ENCODE data around the gene NRTN. TPM values are rescaled to one million over a fixed set of nuclear protein-coding genes. Genes with fewer than 3 reads are reported as not detected.
"Not testable (repeated sequence)": the region's sequence is repeated elsewhere in the genome, so short reads cannot be mapped to it uniquely, and the experiment has no call there.

NRTN gene
- total RNA-seq, 2 donors from 2014 or later, result 24.1 to 70.9 TPM

DNA sequence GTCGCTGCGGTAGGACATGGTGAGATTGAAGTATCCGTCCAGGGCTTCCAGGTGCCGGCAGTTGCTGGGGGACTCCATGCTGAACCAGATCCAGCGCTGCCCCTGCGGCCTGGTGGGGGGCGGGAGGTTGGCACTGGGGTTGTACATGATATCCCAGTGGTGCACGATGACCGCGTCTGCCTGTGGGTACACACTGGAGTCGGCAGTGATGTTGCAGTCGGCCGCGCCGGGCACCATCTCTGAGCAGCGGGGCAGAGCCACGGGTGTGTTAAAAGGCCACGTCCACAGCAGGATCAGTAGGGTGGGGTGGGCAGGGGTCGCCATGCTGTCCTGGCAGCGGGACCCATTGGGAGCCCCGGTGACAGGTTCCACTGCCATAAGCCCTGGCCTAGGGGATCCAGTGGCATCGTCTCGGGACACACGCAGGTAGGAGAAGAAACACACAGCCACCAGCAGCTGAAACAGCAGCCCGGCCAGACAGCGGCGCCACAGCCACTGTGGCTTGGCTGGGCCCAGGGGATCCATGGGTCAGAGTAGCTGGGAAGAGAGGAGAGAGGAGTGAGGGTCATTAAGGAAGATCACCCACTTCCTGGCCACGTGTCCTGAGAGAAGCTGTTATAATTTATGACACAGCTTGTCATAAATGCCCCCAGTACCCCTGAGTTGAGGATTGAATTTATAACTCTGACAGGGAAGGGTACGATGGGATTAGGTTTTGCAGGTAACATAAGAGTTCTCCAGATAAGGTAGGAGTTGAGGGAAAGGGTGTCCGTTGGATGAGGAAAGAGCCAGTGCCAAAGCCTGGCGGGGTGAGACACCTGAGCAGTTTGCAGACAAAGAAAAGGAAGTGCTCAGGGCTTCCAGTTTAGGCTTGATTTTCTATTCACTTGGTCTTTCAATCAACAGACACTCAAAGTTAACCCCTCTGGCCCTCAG lies 62.6 kb downstream of the NRTN start:
- DNase-seq, result no peak
- no peak for ATAC-seq
- Histone ChIP-seq H3K27me3 (no peaks in the 10 kb centered on the region), H3K27ac (no peak overlapping the region), H3K4me3 (no peak overlapping the region), H3K4me1 (no peaks in the 10 kb centered on the region), H3K9me3 (no peaks in the 10 kb centered on the region), H3K36me3 (replicated peaks in 1 of 2; ENCODE audit: insufficient read depth in 1 of 2, low read depth in 2 of 2) (no peaks in the 10 kb centered on the region)
- WGBS, 2 donors, result 74 to 79% methylated on average over 22 to 30 of the region's 31 CpGs
- intact Hi-C loops (cut with DNase I), result no loop called here
- no peak for TF ChIP-seq POLR2A (IDR thresholded peaks at IDR 0.05)
- TF ChIP-seq, protein P1, sequence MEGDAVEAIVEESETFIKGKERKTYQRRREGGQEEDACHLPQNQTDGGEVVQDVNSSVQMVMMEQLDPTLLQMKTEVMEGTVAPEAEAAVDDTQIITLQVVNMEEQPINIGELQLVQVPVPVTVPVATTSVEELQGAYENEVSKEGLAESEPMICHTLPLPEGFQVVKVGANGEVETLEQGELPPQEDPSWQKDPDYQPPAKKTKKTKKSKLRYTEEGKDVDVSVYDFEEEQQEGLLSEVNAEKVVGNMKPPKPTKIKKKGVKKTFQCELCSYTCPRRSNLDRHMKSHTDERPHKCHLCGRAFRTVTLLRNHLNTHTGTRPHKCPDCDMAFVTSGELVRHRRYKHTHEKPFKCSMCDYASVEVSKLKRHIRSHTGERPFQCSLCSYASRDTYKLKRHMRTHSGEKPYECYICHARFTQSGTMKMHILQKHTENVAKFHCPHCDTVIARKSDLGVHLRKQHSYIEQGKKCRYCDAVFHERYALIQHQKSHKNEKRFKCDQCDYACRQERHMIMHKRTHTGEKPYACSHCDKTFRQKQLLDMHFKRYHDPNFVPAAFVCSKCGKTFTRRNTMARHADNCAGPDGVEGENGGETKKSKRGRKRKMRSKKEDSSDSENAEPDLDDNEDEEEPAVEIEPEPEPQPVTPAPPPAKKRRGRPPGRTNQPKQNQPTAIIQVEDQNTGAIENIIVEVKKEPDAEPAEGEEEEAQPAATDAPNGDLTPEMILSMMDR (IDR thresholded peaks at IDR 0.05), result no peak

DNA sequence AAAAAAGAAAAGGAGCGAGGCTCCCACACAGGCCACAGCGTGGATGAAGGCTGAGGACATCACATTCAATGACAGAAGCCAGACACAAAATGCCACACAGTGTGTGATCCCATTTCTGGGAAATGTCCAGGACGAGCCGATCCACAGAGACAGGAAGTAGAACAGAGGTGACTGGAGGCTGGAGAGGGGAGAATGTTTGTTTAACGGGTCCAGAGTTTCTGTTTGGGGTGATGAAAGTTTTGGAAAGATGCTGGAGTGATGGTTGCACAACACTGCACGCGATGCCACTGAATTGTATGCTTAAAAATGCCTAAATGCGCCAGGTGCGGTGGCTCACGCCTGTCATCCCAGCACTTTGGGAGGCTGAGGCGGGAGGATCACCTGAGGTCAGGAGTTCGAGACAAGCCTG lies 66.1 kb downstream of the NRTN start:
- 78 to 81% methylated on average over 12 of the region's 12 CpGs for WGBS, 2 donors
- DNase-seq, result no peak
- no peak overlapping the region for H3K4me3 ChIP-seq
- H3K36me3 ChIP-seq (replicated peaks in 1 of 2; ENCODE audit: insufficient read depth in 1 of 2, low read depth in 2 of 2), result no peaks in the 10 kb centered on the region
- H3K9me3 ChIP-seq, result no peaks in the 10 kb centered on the region
- TF ChIP-seq POLR2A (IDR thresholded peaks at IDR 0.05), result no peak
- TF ChIP-seq, protein P1 (IDR thresholded peaks at IDR 0.05), result no peak
- no peak for ATAC-seq
- intact Hi-C loops (cut with DNase I), result no loop called here
- no peaks in the 10 kb centered on the region for H3K4me1 ChIP-seq
- no peaks in the 10 kb centered on the region for H3K27me3 ChIP-seq
- no peak overlapping the region for H3K27ac ChIP-seq

DNA sequence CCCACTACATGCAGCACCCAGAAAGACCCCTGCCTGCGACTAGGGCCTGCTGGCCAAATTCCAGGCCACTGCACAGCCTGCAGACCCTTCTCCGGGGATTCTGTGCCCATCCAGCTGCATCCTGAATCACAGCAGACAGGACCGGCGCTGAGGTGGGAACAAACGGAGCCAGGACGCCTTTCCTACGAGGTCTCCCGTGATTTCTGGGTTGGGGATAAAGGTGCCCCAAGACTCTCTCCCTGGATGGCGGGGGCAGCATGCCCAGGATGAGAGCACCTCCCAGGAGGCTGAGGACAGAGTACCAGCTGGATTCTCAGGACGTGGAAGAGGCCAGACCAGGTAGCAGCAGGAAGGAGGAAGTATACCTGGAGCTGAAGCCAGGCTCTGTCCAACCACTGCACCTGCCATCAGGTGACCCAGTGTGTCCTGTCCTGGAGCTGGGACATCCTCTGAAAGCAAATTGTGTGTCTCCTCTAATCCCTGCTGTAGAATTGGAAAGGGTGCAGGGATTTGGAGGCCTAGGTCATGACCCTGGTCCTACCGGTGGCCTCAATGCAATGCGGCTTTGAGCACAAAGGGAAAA lies 68.8 kb downstream of the NRTN start:
- ATAC-seq, result no peak

DNA sequence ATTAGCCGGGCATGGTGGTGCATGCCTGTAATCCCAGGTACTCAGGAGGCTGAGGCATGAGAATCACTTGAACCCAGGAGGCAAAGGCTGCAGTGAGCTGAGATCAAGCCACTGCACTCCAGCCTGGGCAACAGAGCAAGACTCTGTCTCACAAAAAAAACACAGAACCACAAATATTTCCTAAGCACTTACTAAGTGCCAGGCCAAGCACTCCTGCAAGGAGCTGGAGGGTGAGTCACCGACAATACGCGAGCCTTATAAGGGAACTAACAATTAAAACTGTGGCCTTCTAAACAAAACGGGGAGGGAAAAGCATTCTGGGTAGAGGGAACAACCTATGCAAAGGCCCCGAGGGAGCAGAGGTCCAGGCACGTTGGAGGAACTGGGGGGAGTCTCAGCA lies 69.6 kb downstream of the NRTN start:
- H3K9me3 ChIP-seq; H3K4me1 ChIP-seq; H3K27me3 ChIP-seq; intact Hi-C loops (cut with DNase I); H3K4me3 ChIP-seq; ATAC-seq; DNase-seq; H3K27ac ChIP-seq; H3K36me3 ChIP-seq (replicated peaks in 1 of 2; ENCODE audit: insufficient read depth in 1 of 2, low read depth in 2 of 2): not testable (repeated sequence)
- WGBS, 2 donors, result 73 to 83% methylated on average over 6 to 7 of the region's 7 CpGs

More for the DNA sequence above, 68.8 kb downstream of the NRTN start:
- no peaks in the 10 kb centered on the region for H3K9me3 ChIP-seq
- H3K27ac ChIP-seq, result no peak overlapping the region
- peaks cover 9% of the 10 kb centered on the region for H3K4me1 ChIP-seq
- intact Hi-C loops (cut with DNase I), result no loop called here
- TF ChIP-seq POLR2A (IDR thresholded peaks at IDR 0.05), result no peak
- TF ChIP-seq, protein P1 (IDR thresholded peaks at IDR 0.05), result no peak
- no peak overlapping the region for H3K4me3 ChIP-seq
- no peak for DNase-seq
- WGBS, 2 donors, result 82 to 87% methylated on average over 3 to 12 of the region's 12 CpGs
- H3K27me3 ChIP-seq, result no peaks in the 10 kb centered on the region
- H3K36me3 ChIP-seq (replicated peaks in 1 of 2; ENCODE audit: insufficient read depth in 1 of 2, low read depth in 2 of 2), result no peaks in the 10 kb centered on the region

GRCh38 chr19:5877427-5877826 lies 72.6 kb downstream of the NRTN start:
- Histone ChIP-seq H3K4me3 (no peak overlapping the region), H3K9me3 (no peaks in the 10 kb centered on the region), H3K4me1 (peaks cover 9% of the 10 kb centered on the region), H3K27ac (peak overlapping the region in 2 of 4 donors; percentile 0 to 39), H3K36me3 (replicated peaks in 1 of 2; ENCODE audit: insufficient read depth in 1 of 2, low read depth in 2 of 2) (no peaks in the 10 kb centered on the region), H3K27me3 (no peaks in the 10 kb centered on the region)
- TF ChIP-seq POLR2A (IDR thresholded peaks at IDR 0.05), result no peak
- TF ChIP-seq, protein P1 (IDR thresholded peaks at IDR 0.05), result no peak
- DNase-seq, result no peak
- ATAC-seq, result no peak
- WGBS, 2 donors, result 60 to 61% methylated on average over 1 to 8 of the region's 8 CpGs
- intact Hi-C loops (cut with DNase I), result no loop called here

Measured in body of pancreas (tissue), 4 donors.